ENCODE measurements around the gene LARP1. TPM values are rescaled to one million over a fixed set of nuclear protein-coding genes. Genes with fewer than 3 reads are reported as not detected.

Gene LARP1
- total RNA-seq, 2 experiments from 2014 or later = 88.7 to 97.6 TPM

GRCh38 chr5:154754460-154755360 lies 467 bp upstream of the LARP1 start:
- peak overlapping the region; percentile 72 for H3K4me3 ChIP-seq (ENCODE audit: low read length)
- peak overlapping the region; percentile 90 for H3K4me3 Mint-ChIP-seq
- H3K36me3 ChIP-seq (ENCODE audit: insufficient read depth, low read length) = no peaks in the 10 kb centered on the region
- H3K9me3 ChIP-seq (ENCODE audit: control insufficient read depth in 1 of 2, insufficient read depth in 1 of 2, low read length in 2 of 2) = no peaks in the 10 kb centered on the region
- peak overlapping the region; percentile 93 for H3K27ac Mint-ChIP-seq
- DNase-seq (peak; percentile 98 to 100 (median 99)), ATAC-seq (ENCODE audit: poor library complexity) (peak; percentile 86)
- H3K4me1 ChIP-seq (ENCODE audit: insufficient read depth, low read length) = peaks cover 26% of the 10 kb centered on the region
- H3K36me3 Mint-ChIP-seq (ENCODE audit: low read depth) = peaks cover 19% of the 10 kb centered on the region
- TF ChIP-seq CTCF (IDR thresholded peaks at IDR 0.05) = peak; percentile 50
- ChIA-PET CTCF (no interaction called here), POLR2A (interaction anchor here (1.2 to 1.3 kb wide), 2 partner anchors 13 to 104 kb away, joined by 3 to 7 read pairs; partner anchors contain the start of gene CNOT8)
- no peaks in the 10 kb centered on the region for H3K27me3 ChIP-seq (ENCODE audit: control insufficient read depth in 1 of 2, insufficient read depth in 2 of 2, low read length in 2 of 2)
- intact Hi-C loops (cut with DNase I, micrococcal nuclease) = loop anchor here (1.0 to 10.0 kb wide), 9 partner anchors 38 to 560 kb away; partner anchors contain the start of genes CNOT8 (in 2 of the 2), GALNT10 (in 1 of the 2), MRPL22 (in 1 of the 2) and SAP30L (in 1 of the 2)
- peak overlapping the region; percentile 86 to 92 for H3K27ac ChIP-seq (ENCODE audit: low read depth in 1 of 2, low read length in 2 of 2)
- peaks cover 50% of the 10 kb centered on the region for H3K4me1 Mint-ChIP-seq (ENCODE audit: low read depth)
- no peaks in the 10 kb centered on the region for H3K27me3 Mint-ChIP-seq
- H3K9me3 Mint-ChIP-seq = no peaks in the 10 kb centered on the region

- CTCF ChIA-PET = no interaction called here
- Histone ChIP-seq H3K27ac (ENCODE audit: low read depth in 1 of 2, low read length in 2 of 2) (peak overlapping the region; percentile 67 to 85), H3K36me3 (ENCODE audit: insufficient read depth, low read length) (no peaks in the 10 kb centered on the region), H3K4me3 (ENCODE audit: low read length) (peak overlapping the region; percentile 72), H3K9me3 (ENCODE audit: control insufficient read depth in 1 of 2, insufficient read depth in 1 of 2, low read length in 2 of 2) (no peaks in the 10 kb centered on the region), H3K27me3 (ENCODE audit: control insufficient read depth in 1 of 2, insufficient read depth in 2 of 2, low read length in 2 of 2) (no peaks in the 10 kb centered on the region), H3K4me1 (ENCODE audit: insufficient read depth, low read length) (peaks cover 41% of the 10 kb centered on the region)
- POLR2A ChIA-PET = interaction anchor here (1.3 kb wide), 1 partner anchor 102 kb away, joined by 7 read pairs; the partner anchor contains the start of gene CNOT8
- Mint-ChIP-seq H3K4me3 (peak overlapping the region; percentile 94), H3K4me1 (ENCODE audit: low read depth) (peaks cover 64% of the 10 kb centered on the region), H3K27ac (peak overlapping the region; percentile 91), H3K36me3 (ENCODE audit: low read depth) (peaks cover 19% of the 10 kb centered on the region), H3K27me3 (no peaks in the 10 kb centered on the region), H3K9me3 (no peaks in the 10 kb centered on the region)
- intact Hi-C loops (cut with DNase I, micrococcal nuclease) = loop anchor here (5.0 to 10.0 kb wide), 5 partner anchors 36 to 561 kb away; partner anchors contain the start of genes GALNT10 (in 1 of the 2) and MRPL22 (in 1 of the 2)
- ATAC-seq (ENCODE audit: poor library complexity) (no peak), DNase-seq (peak; percentile 6 to 68 (median 26))
- TF ChIP-seq CTCF (IDR thresholded peaks at IDR 0.05) = no peak
These were observed 1.1 kb downstream of the LARP1 start for GRCh38 chr5:154756009-154756867.
